Stimulated activated CD8-positive, alpha-beta memory T cell treated with anti-CD3 and anti-CD28 coated beads, Interleukin-15, amount 100 ng/mL, for 4 hours (primary cell): ENCODE results near the gene CRYZ.
"Not testable (repeated sequence)": the region's sequence is repeated elsewhere in the genome, so short reads cannot be mapped to it uniquely, and the experiment has no call there.

Experiments
- DNase-seq, 2 donors: peaks; one replicate each; pipeline ENCODE4 v3.0.0-alpha.2; 2020; ENCODE audit warnings: low read depth in 2 of 2

Gene CRYZ

DNA sequence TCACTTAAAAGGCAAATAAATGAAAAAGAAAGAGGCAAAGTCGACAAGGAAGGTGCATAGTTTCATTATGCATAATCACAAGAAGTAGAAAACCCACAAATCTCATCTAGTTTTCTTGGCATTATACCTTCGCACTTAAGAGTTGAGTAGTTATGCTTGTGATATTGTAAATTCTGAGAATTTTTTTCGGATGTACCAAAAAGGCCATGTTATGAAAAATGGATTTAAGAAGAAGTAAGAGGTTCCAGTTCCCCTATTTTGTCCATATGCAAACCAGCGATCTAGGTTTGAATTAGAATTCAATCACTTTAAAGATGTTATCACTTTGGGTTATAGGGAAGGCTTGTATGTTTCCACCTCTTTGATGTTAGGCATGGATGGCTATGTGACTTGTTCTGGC, 51.4 kb downstream of the CRYZ start:
- DNase-seq, result no peak

DNA sequence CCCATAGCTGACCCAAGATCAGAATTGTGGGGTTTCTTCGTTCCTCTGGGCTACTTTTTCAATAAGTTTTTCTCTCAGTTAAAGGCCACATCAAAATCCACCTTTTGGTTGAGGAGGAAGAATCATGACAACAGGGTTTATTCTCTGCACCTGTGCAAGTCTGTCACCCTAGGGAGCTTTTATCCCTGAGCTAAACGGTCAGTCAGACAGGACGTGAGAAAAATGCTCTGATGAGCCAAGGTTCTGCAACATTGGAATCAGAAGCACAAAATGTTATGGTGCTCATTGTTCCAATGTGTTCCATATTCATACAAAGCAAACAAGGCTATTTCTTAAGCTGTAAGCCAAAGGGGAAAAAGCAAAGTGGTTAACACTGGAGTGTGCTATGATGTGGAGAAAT, 51.8 kb downstream of the CRYZ start:
- no peak for DNase-seq

DNA sequence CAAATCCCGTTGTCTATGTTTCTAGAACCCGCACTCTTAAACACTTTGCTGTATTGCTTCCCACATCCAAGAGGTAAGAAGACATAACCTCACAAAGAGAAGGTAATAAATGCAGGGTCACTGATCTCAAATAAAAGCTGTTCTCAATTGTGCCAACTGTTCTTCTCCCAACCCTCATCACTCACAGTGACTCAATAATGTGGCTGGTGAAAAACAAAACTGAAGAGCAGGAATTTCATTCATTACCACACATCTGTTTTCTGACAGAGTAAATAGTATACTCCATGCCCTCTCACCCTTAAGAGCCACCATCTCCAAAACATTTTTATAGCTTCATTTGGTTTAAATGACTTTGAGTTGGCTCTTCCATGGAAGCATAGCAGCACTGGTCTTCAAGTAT, 53.0 kb downstream of the CRYZ start:
- DNase-seq, result no peak

DNA sequence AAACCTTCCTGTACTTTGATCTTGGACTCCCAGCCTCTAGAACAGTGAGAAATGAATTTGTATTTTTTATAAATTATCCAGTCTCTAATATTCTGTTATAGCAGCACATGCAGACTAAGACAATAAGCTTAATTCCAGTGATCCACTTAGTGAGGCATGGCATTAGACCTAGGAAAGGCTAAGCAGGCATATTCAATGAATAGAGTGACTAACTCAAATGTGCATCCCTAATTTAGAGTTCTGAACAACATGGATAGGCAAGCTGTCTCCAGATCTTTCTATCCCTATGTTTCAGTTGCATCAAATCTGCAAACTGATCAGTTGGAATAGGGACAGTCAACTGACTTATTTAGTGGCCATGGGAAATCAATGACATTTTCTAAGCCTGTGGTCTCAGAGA, 54.9 kb downstream of the CRYZ start:
- no peak for DNase-seq

DNA sequence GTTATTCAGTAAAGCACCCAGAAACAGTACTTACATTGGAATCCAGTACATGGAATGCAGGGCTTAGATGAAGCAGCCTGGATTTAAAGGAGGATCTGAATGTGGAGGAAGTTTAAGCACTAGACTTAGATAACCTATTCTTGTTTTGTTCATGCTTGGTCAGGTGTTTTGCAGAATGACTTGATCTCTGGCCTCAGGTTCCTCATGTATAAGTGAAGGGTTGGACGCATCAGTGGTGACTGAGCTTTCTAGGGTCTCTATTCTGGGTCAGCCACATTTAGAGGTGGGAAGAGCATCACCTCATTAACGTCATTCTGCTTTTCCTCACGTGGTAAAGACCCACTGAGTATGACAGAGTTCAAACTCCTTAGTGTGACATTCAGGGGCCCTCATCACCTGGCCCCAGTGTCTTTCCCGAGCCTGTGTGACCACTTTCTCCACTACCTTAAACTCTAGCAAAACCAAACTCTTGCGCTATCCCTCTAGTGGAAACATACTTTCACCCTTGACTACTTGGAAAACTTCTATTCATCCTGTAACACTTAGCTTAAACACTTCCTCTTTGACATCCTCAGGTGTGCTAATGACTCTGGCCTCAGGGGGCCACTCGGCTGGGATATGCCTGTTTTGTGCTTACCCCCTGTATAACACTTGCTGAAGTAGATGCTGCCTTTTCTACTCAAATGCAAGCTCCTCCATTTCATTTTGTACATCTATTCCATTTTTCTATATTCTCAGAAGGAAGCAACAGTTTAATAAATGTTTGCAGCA, 58.4 kb downstream of the CRYZ start:
- DNase-seq, result no peak

DNA sequence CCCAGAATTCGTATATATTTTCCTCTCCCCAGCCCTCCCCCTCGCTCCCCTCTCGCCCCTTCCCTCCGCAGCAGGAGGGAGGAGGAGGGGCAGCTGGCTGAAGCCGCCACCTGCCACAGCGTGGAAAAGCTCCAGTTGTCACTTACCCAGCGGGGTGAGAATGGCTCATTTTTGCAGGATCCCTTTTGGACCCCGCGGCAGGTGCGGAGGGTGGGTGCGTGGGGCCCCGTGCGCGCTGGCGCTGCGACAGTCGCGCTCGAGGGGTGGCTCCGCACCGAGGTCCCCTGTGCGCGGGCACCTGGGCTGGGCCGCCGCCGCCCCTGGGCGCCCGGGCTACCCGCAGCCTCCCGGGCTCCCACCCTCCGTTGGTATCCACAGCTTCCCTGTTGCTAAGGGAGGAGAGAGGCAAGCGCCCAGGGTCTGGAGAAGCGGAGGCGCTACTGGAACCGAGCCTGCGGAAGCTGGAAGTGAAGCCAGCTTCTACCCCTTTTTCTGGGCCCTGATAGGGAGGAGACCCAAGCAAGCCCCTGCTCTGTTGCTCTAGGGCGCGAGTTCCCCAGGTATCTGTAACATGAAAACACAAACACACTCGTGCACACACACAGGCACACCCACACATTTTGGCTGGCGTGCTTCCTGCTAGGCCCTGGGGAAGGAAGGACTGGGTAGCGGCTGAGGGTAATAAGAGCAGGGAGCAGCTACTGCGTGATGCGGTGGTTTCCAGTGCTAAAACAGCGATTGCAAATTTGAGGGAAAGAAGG, 59.3 kb downstream of the CRYZ start, which contains the start of gene ERICH3:
TSS of gene ERICH3 (minus strand) at position 442 of the 761 bp plus-strand sequence. CDS start at position 169, 273 bp downstream.
- DNase-seq, result no peak

DNA sequence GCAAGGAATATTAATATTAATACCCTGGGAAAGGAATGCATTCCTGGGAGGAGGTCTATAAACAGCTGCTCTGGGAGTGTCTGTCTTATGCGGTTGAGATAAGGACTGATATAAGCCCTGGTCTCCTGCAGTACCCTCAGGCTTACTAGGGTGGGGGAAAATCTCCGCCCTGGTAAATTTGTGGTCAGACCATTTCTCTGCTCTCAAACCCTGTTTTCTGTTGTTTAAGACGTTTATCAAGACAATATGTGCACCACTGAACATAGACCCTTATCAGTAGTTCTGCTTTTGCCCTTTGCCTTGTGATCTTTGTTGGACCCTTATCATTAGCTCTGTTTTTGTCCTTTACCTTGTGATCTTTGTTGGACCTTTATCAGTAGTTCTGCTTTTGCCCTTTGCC, 62.0 kb downstream of the CRYZ start:
- not testable (repeated sequence) for DNase-seq
